BJ (cell line): Measurements from ENCODE around the gene MAML2. TPM values are rescaled to one million over a fixed set of nuclear protein-coding genes. Genes with fewer than 3 reads are reported as not detected.

Experiments used
- CTCF ChIA-PET: fragments of 350-600 bp; formaldehyde crosslinking; extraction: SDS; loops from one replicate; lab custom pipeline; 2021; ENCODE audit warnings: antibody characterized with exemption, inconsistent platforms; lab: Yijun Ruan, JAX
- POLR2A ChIA-PET: fragments of 300-600 bp; sonication (Branson Sonifier 250); formaldehyde crosslinking; extraction: SDS; loops from one replicate; lab custom pipeline; 2021; ENCODE audit warnings: antibody characterized with exemption; lab: Charles Lee
- DNase-seq: peaks from one replicate; pipeline ENCODE4 v3.0.0-alpha.2; 2011; ENCODE audit warnings: low read depth
- H3K27me3 ChIP-seq: 2 replicates; pipeline ENCODE4 v1.6.0; 2011; ENCODE audit warnings: low read length; ENCODE audit not compliant: control insufficient read depth, insufficient read depth
- H3K36me3 ChIP-seq: 2 replicates; pipeline ENCODE4 v1.5.1; 2011; ENCODE audit warnings: low read length; ENCODE audit not compliant: control insufficient read depth, insufficient read depth
- H3K4me3 ChIP-seq: 2 replicates; pipeline ENCODE4 v1.5.1; 2011; ENCODE audit warnings: low read depth, mild to moderate bottlenecking, control low read depth, low read length
- CTCF ChIP-seq: IDR thresholded peaks from 2 replicates; pipeline ENCODE4 v1.5.1; 2011; ENCODE audit warnings: low read depth, mild to moderate bottlenecking, control low read depth, inconsistent platforms, low read length, moderate library complexity; ENCODE audit not compliant: insufficient read depth
- polyA plus RNA-seq: library from polyadenylated mRNA; depleted of rRNA; stranded (reverse); fragments of >200 nt; gene quantifications from 2 replicates; pipeline ENCODE4 v1.2.3, GENCODE V29; 2011

MAML2 gene
- polyA plus RNA-seq, 1 experiment: 22.0 TPM

GRCh38 chr11:95977534-95978174, 365.3 kb downstream of the MAML2 start:
- no peak for TF ChIP-seq CTCF
- Histone ChIP-seq H3K36me3 (peaks cover 6% of the 10 kb centered on the region; the same call in 1 of the 2 replicates), H3K4me3 (no peak overlapping the region), H3K27me3 (no peaks in the 10 kb centered on the region)
- DNase-seq: no peak
- ChIA-PET CTCF (interaction anchor here (1.1 kb wide), 1 partner anchor 142 kb away, joined by 3 read pairs; no protein-coding TSS in a partner anchor), POLR2A (no interaction called here)

GRCh38 chr11:95976550-95976949, 366.4 kb downstream of the MAML2 start:
- DNase-seq: no peak
- ChIA-PET CTCF (no interaction called here), POLR2A (no interaction called here)
- no peak for TF ChIP-seq CTCF
- Histone ChIP-seq H3K4me3 (no peak overlapping the region), H3K27me3 (no peaks in the 10 kb centered on the region), H3K36me3 (peaks cover 6% of the 10 kb centered on the region; the same call in 1 of the 2 replicates)

- CTCF ChIA-PET: no interaction called here
Measured at GRCh38 chr11:95975343-95975742, 367.7 kb downstream of the MAML2 start.

GRCh38 chr11:95972060-95972459, 370.9 kb downstream of the MAML2 start:
- POLR2A ChIA-PET: no interaction called here

More at GRCh38 chr11:95975343-95975742, 367.7 kb downstream of the MAML2 start:
- no peaks in the 10 kb centered on the region for H3K27me3 ChIP-seq
- no peak for TF ChIP-seq CTCF
- no peak for DNase-seq
- POLR2A ChIA-PET: no interaction called here
- H3K4me3 ChIP-seq: no peak overlapping the region
- H3K36me3 ChIP-seq: peaks cover 4% of the 10 kb centered on the region; the same call in 1 of the 2 replicates

More at GRCh38 chr11:95972060-95972459, 370.9 kb downstream of the MAML2 start:
- H3K27me3 ChIP-seq: no peaks in the 10 kb centered on the region
- no peak overlapping the region for H3K4me3 ChIP-seq
- CTCF ChIA-PET: interaction anchor here (0.6 to 1.2 kb wide), 3 partner anchors 21 to 137 kb away, joined by 3 read pairs; no protein-coding TSS in a partner anchor
- no peak for TF ChIP-seq CTCF
- DNase-seq: no peak
- H3K36me3 ChIP-seq: no peaks in the 10 kb centered on the region
